Natural killer cell (primary cell): ENCODE results near the gene MRPS5. TPM values are rescaled to one million over a fixed set of nuclear protein-coding genes. Genes with fewer than 3 reads are reported as not detected.

Experiments used
- ATAC-seq, 3 donors: fragments of 150-1000 bp in 2 of 3; fragments of 200-7000 bp in 1 of 3; cut with Tn5 transposase; 1 replicate in 1 of 3; 2 replicates in 2 of 3; pipeline ENCODE4 v1.10.0; 2021; ENCODE audit warnings: mild to moderate bottlenecking in 2 of 3, moderate library complexity in 2 of 3
- DNase-seq, 2 donors: peaks; one replicate each; pipeline versions ENCODE4 v3.0.0 to v3.0.0-alpha.2; 2013 to 2021; ENCODE audit warnings: mixed read lengths in 1 of 2
- H3K27ac ChIP-seq: one replicate; pipeline ENCODE4 v1.5.1; 2013; ENCODE audit warnings: mild to moderate bottlenecking, low read length
- H3K27me3 ChIP-seq: one replicate; pipeline ENCODE4 v1.6.1; 2013; ENCODE audit warnings: low read length; ENCODE audit not compliant: control insufficient read depth, insufficient read depth
- H3K36me3 ChIP-seq: one replicate; pipeline ENCODE4 v1.6.1; 2013; ENCODE audit warnings: low read length; ENCODE audit not compliant: control insufficient read depth, insufficient read depth
- H3K4me1 ChIP-seq: one replicate; pipeline ENCODE4 v1.6.1; 2013; ENCODE audit warnings: low read length; ENCODE audit not compliant: control insufficient read depth, insufficient read depth
- H3K4me3 ChIP-seq: one replicate; pipeline ENCODE4 v1.5.1; 2013; ENCODE audit warnings: low read length
- H3K9me3 ChIP-seq: one replicate; pipeline ENCODE4 v1.6.1; 2013; ENCODE audit warnings: low read length; ENCODE audit not compliant: control insufficient read depth, insufficient read depth
- H3K27ac Mint-ChIP-seq, 2 donors: one replicate each; pipeline ENCODE4 v1.8.0; 2022; ENCODE audit warnings: mild to moderate bottlenecking in 2 of 2, mixed read lengths in 2 of 2, moderate library complexity in 1 of 2
- H3K27me3 Mint-ChIP-seq, 2 donors: one replicate each; pipeline ENCODE4 v1.8.0; 2022; ENCODE audit warnings: low read depth in 2 of 2, mixed read lengths in 2 of 2
- H3K36me3 Mint-ChIP-seq: one replicate; pipeline ENCODE4 v1.8.0; 2022; ENCODE audit warnings: mixed read lengths
- H3K4me1 Mint-ChIP-seq, 2 donors: one replicate each; pipeline ENCODE4 v1.8.0; 2022; ENCODE audit warnings: mixed read lengths in 2 of 2
- H3K4me3 Mint-ChIP-seq: one replicate; pipeline ENCODE4 v1.8.0; 2022; ENCODE audit warnings: mild to moderate bottlenecking, moderate library complexity, mixed read lengths
- H3K9me3 Mint-ChIP-seq, 2 donors: one replicate each; pipeline ENCODE4 v1.8.0; 2022; ENCODE audit warnings: mixed read lengths in 2 of 2
- WGBS: methylation state at CpG from one replicate; pipeline ENCODE4 v1.1.7; 2013; ENCODE audit warnings: missing lambda C conversion rate; ENCODE audit not compliant: insufficient coverage; 5-methylcytosine and 5-hydroxymethylcytosine counted together
- intact Hi-C: fragments of 100-400 bp; cut with micrococcal nuclease; formaldehyde crosslinking; loops from one replicate; pipeline ENCODE4 v1.14.2; 2022
- total RNA-seq, 4 donors: library from RNA; stranded (reverse); fragments of 120-200 nt in 1 of 4; gene quantifications; one replicate each; pipeline versions ENCODE4 v1.2.3 to v1.2.4, GENCODE V29; 2013 to 2022
- TF ChIP-seq, protein P1 (sequence below): fragments of 200-600 bp; IDR thresholded peaks from one replicate; pipeline ENCODE4 v1.8.0; 2022; ENCODE audit warnings: antibody characterized with exemption

MRPS5 gene
- total RNA-seq, 3 donors from 2014 or later (not counting 1 experiment from before 2014, with no cell fraction given) = 26.4 to 40.0 (median 29.8) TPM

DNA sequence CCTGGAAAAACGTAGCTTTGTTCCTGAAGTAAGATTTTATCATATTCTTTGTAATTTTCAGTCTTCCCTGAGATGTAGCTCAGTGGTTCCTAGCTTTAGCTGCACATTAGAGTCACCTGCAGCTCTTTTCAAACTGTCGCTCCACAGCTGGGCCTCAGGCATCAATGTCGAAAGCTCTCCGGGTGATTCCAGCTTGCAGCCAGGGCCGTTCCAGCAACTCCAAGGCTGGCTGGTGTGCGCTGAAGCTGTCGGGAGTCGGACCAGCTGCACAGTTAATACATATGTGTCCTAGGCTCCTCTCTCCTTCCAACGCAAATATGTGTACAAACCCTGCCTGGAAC lies 43.4 kb upstream of the MRPS5 start:
- H3K4me1 ChIP-seq = peaks cover 15% of the 10 kb centered on the region
- H3K27ac Mint-ChIP-seq = peak overlapping the region; percentile 95 to 98
- H3K36me3 Mint-ChIP-seq = no peaks in the 10 kb centered on the region
- TF ChIP-seq, protein P1, sequence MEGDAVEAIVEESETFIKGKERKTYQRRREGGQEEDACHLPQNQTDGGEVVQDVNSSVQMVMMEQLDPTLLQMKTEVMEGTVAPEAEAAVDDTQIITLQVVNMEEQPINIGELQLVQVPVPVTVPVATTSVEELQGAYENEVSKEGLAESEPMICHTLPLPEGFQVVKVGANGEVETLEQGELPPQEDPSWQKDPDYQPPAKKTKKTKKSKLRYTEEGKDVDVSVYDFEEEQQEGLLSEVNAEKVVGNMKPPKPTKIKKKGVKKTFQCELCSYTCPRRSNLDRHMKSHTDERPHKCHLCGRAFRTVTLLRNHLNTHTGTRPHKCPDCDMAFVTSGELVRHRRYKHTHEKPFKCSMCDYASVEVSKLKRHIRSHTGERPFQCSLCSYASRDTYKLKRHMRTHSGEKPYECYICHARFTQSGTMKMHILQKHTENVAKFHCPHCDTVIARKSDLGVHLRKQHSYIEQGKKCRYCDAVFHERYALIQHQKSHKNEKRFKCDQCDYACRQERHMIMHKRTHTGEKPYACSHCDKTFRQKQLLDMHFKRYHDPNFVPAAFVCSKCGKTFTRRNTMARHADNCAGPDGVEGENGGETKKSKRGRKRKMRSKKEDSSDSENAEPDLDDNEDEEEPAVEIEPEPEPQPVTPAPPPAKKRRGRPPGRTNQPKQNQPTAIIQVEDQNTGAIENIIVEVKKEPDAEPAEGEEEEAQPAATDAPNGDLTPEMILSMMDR = no peak
- H3K4me1 Mint-ChIP-seq = peaks cover 20 to 28% of the 10 kb centered on the region in 2 donors
- H3K36me3 ChIP-seq = no peaks in the 10 kb centered on the region
- H3K4me3 ChIP-seq = peak overlapping the region; percentile 97
- H3K27ac ChIP-seq = peak overlapping the region; percentile 94
- no peaks in the 10 kb centered on the region for H3K9me3 Mint-ChIP-seq
- H3K27me3 ChIP-seq = no peaks in the 10 kb centered on the region
- ATAC-seq = peak; percentile 4 to 11 (median 9)
- no peak for DNase-seq
- under 1% methylated on average over 9 of the region's 9 CpGs for WGBS
- H3K9me3 ChIP-seq = no peaks in the 10 kb centered on the region
- peak overlapping the region; percentile 100 for H3K4me3 Mint-ChIP-seq
- H3K27me3 Mint-ChIP-seq = no peaks in the 10 kb centered on the region
- intact Hi-C loops = loop anchor here (1.0 kb wide), 2 partner anchors 42 to 237 kb away; partner anchors contain the start of genes FAHD2A and ZNF892

DNA sequence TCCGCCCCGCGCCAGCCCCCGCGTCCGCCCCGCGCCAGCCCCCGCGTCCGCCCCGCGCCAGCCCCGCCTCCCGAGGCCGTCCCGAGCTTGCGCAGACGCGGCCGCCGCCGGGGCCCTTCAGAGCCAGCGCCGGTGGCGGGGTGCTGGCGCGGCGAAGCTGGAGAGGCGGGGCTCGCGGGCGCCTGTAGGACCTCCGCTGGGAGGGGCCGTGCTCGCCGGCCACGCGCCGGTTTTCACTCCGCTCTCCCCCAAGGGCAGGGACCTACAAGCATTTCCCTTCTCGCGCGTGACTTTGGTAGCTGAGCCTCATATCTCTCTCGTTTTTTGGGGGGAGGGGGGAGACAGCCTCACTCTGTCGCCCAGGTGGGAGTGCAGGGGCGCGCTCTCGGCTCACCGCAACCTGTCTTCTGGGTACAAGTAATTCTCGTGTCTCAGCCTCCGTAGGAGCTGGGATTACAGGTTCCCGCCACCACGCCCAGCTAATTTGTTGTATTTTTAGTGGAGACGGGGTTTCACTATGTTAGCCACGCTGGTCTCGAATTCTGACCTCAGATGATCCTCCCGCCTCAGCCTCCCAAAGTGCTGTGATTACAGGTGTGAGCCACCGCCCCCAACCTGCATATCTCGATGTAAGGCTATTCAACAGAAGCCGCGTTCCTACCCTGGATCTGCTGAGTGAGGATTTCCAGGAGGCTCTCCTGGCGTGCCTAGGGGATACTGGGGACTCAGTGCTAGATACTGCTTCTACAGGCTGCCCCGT lies 38.3 kb upstream of the MRPS5 start, which contains the start of gene ZNF514:
ZNF514 (minus strand) TSS at position 159 of the 760 bp plus-strand sequence. CDS start 6,595 bp downstream, outside the sequence.
- H3K9me3 ChIP-seq = no peaks in the 10 kb centered on the region
- peaks cover 8% of the 10 kb centered on the region for H3K36me3 Mint-ChIP-seq
- H3K36me3 ChIP-seq = peaks cover 5% of the 10 kb centered on the region
- peak within 1 kb of the TSS; percentile 90 for H3K4me3 ChIP-seq
- no peaks in the 10 kb centered on the region for H3K27me3 ChIP-seq
- peak; percentile 93 to 94 (median 94) for ATAC-seq
- WGBS = 12% methylated on average over 64 of the region's 64 CpGs
- peak within 1 kb of the TSS; percentile 85 to 86 for H3K27ac Mint-ChIP-seq
- TF ChIP-seq, protein P1 = no peak
- peak within 1 kb of the TSS; percentile 94 for H3K4me3 Mint-ChIP-seq
- no peaks in the 10 kb centered on the region for H3K9me3 Mint-ChIP-seq
- H3K27ac ChIP-seq = peak within 1 kb of the TSS; percentile 72
- H3K27me3 Mint-ChIP-seq = no peaks in the 10 kb centered on the region
- intact Hi-C loops = loop anchor here (2.0 kb wide), 1 partner anchor 37 kb away; no protein-coding TSS in a partner anchor
- peaks cover 19% of the 10 kb centered on the region for H3K4me1 ChIP-seq
- peaks cover 4 to 10% of the 10 kb centered on the region in 2 donors for H3K4me1 Mint-ChIP-seq
- peak; percentile 80 to 88 for DNase-seq

DNA sequence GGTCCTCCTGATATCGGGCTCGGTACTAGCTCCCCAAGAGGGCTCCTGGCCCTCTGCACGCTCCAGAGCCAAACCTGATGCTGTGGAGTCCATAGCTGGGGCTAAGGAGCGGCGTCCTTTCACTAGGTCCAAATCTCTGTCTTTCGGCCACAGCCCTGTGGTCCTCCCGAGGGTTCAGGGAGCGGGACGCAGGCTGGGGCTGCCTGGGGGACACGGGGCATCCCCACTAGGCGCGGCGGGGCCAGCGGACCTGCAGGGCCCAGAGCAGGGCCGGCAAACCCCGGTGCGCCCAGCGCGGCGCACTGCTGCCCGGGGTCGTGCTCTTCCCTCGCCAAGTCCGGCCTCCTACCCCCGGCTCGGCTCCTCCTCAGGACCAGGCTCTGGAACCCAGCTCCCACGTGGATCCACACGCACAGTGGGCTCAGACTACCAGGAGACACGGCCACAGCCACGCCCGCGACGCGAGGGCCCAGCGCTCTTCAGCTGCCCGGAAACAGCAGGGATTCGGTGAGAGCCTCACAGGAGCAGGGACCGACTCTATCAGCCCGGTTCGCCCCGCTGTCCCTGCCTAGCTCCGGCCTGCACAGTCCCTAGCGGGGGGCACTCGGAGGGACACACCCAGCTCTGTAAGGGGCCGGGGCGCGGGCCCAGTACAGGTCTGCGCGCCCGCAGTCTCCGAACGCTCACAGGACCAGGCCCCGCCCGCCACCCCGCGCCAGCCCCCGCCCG lies 37.4 kb upstream of the MRPS5 start:
- Histone ChIP-seq H3K27ac (peak overlapping the region; percentile 71), H3K4me3 (peak overlapping the region; percentile 90), H3K27me3 (no peaks in the 10 kb centered on the region), H3K9me3 (no peaks in the 10 kb centered on the region), H3K4me1 (peaks cover 19% of the 10 kb centered on the region), H3K36me3 (peaks cover 9% of the 10 kb centered on the region)
- TF ChIP-seq, protein P1 = no peak
- Mint-ChIP-seq H3K4me1 (peaks cover 4 to 9% of the 10 kb centered on the region in 2 donors), H3K36me3 (peaks cover 9% of the 10 kb centered on the region), H3K4me3 (peak overlapping the region; percentile 89), H3K27ac (peak overlapping the region in 1 of 2 donors; percentile 86), H3K27me3 (no peaks in the 10 kb centered on the region), H3K9me3 (no peaks in the 10 kb centered on the region)
- intact Hi-C loops = no loop called here
- peak; percentile 57 to 66 (median 61) for ATAC-seq
- DNase-seq = no peak
- WGBS = 5% methylated on average over 52 of the region's 58 CpGs
